Activated naive CD8-positive, alpha-beta T cell treated with anti-CD3 and anti-CD28 coated beads for 36 hours (primary cell): Measurements from ENCODE around the gene SERPINA1. TPM values are rescaled to one million over a fixed set of nuclear protein-coding genes. Genes with fewer than 3 reads are reported as not detected.

Experiments used
- DNase-seq: peaks from one replicate; pipeline ENCODE4 v3.0.0; 2021
- H3K27ac Mint-ChIP-seq: one replicate; pipeline ENCODE4 v1.8.0; 2022; ENCODE audit warnings: mild to moderate bottlenecking, moderate library complexity, mixed read lengths
- H3K27me3 Mint-ChIP-seq: one replicate; pipeline ENCODE4 v1.8.0; 2022; ENCODE audit warnings: mild to moderate bottlenecking, mixed read lengths
- H3K36me3 Mint-ChIP-seq: one replicate; pipeline ENCODE4 v1.8.0; 2021; ENCODE audit warnings: mild to moderate bottlenecking, mixed read lengths
- H3K4me1 Mint-ChIP-seq: one replicate; pipeline ENCODE4 v1.8.0; 2021; ENCODE audit warnings: mixed read lengths
- H3K4me3 Mint-ChIP-seq: one replicate; pipeline ENCODE4 v1.8.0; 2022; ENCODE audit warnings: mild to moderate bottlenecking, moderate library complexity, mixed read lengths
- H3K9me3 Mint-ChIP-seq: one replicate; pipeline ENCODE4 v1.8.0; 2022; ENCODE audit warnings: mixed read lengths
- total RNA-seq, 2 experiments: library from RNA; stranded (reverse); gene quantifications; one replicate each; pipeline ENCODE4 v1.2.3, GENCODE V29; 2021

SERPINA1 gene
- total RNA-seq, 2 experiments from 2014 or later, result 1.1 to 1.3 TPM

DNA sequence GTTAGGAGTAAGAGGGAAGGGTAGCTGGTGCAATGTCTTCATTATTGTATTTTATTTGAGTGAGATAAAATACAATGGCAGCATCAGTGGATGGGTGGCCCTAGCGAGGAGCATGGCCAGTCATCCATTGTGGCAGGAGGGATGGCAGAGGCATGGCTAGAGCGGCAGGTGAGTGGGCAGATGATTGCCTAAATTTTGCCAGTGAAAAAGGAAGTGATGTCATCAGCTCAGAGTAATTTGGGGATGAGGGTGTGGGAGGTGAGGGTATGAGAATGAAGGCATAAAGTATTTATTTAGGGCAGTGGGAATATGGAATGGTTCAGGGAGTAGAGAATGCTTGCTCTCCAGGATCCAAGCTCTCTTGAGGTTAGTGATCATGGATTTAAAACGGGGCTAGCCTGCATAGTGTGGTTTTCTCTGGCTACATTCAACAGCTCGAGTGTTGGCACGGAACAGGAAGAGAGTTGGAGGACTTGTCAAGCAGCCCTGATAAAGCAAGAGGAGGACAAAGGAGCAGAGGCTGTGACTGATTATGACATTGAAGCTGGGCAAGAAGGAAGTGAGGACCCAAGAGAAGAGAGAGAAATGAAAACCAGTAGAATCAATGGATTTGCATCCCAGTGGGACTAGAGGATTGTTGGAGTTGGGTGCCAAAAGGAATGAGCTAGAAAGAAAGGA lies 46.6 kb downstream of the SERPINA1 start:
- no peaks in the 10 kb centered on the region for H3K36me3 Mint-ChIP-seq
- no peak overlapping the region for H3K4me3 Mint-ChIP-seq
- H3K9me3 Mint-ChIP-seq, result no peaks in the 10 kb centered on the region
- H3K27ac Mint-ChIP-seq, result peak overlapping the region; percentile 1
- H3K27me3 Mint-ChIP-seq, result peaks cover 50% of the 10 kb centered on the region
- no peak for DNase-seq
- peaks cover 18% of the 10 kb centered on the region for H3K4me1 Mint-ChIP-seq

DNA sequence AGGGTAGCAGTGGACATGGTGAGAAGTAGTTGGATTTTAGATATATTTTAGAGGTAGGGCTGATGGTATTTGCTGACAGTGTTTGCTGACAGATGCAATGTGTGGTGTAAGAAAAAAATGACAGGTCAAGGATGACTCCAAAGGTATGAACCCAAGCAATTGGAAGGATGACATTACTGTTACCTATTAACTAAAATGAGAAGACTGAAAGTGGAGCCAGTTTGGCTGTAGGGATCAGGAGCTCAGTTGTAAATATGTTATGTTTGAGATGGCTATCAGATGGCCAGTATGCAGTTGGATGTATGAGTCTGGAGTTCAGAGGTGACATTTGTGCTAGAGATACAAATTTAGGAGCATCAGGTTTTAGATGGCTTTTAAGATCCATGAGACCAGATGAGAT lies 47.9 kb downstream of the SERPINA1 start:
- peaks cover 56% of the 10 kb centered on the region for H3K27me3 Mint-ChIP-seq
- H3K27ac Mint-ChIP-seq, result no peak overlapping the region
- H3K9me3 Mint-ChIP-seq, result no peaks in the 10 kb centered on the region

DNA sequence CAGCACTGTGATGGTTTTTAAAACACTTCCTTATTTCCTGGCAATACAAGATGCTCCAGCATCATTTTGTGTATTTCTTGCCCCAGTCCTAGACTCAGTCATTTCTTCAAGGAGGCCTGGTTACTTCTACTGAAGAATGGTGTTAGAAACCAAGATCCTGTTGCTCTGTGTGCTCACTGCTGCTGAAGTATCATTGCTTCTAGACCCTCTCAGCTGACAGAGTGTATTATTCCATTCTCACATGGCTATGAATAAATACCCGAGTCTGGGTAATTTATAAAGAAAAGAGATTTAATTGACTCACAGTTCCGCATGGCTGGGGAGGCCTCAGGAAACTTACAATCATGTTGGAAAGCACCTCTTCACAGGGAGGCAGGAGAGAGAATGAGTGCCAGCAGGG lies 50.4 kb downstream of the SERPINA1 start:
- Mint-ChIP-seq H3K4me1 (peaks cover 12% of the 10 kb centered on the region), H3K4me3 (no peak overlapping the region), H3K9me3 (no peaks in the 10 kb centered on the region), H3K36me3 (no peaks in the 10 kb centered on the region), H3K27me3 (peaks cover 61% of the 10 kb centered on the region), H3K27ac (no peak overlapping the region)
- DNase-seq, result no peak

More for the DNA sequence above, 47.9 kb downstream of the SERPINA1 start:
- Mint-ChIP-seq H3K4me3 (no peak overlapping the region), H3K4me1 (peaks cover 15% of the 10 kb centered on the region), H3K36me3 (no peaks in the 10 kb centered on the region)
- no peak for DNase-seq

DNA sequence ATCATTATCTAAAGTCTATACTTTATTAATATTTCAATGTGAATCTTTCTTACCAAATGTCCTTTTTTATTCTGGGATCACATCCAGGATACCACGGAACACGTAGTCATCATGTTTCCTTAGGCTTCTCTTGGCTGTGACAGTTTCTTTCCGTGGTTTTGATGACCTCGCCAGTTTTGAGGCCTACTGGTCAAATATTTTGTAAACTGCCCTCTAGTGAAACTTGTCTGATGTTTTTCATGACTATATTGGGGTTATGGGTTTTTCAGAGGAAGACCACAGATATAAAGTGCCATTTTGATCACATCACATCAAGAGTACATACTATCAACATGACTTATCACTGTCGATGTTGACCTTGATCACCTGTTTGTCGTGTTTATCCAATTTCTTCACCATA lies 51.1 kb downstream of the SERPINA1 start:
- H3K4me1 Mint-ChIP-seq, result peaks cover 11% of the 10 kb centered on the region
- H3K27ac Mint-ChIP-seq, result no peak overlapping the region
- H3K36me3 Mint-ChIP-seq, result no peaks in the 10 kb centered on the region
- no peaks in the 10 kb centered on the region for H3K9me3 Mint-ChIP-seq
- DNase-seq, result peak; percentile 7
- H3K4me3 Mint-ChIP-seq, result no peak overlapping the region
- H3K27me3 Mint-ChIP-seq, result peaks cover 60% of the 10 kb centered on the region

DNA sequence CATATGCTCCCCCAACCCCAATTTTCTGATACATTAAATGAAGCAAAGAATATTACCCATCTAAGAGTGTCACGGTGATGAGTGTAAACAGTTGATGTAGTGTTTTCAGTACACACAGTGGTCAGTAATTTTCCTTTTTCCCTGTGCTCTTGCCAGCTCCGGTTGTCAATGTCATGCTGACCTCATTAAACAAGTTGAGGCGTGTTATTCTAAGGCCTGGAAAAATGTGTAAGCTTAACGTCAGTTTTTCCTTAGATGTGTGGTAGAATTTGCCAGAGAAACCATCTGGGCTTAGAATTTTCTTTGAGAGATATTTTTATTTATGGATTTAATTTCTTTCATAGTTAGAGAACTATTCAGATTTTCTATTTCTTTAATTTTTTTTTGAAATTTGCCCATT lies 53.5 kb downstream of the SERPINA1 start:
- no peak overlapping the region for H3K27ac Mint-ChIP-seq
- no peak for DNase-seq
- H3K27me3 Mint-ChIP-seq, result peaks cover 40% of the 10 kb centered on the region
- H3K36me3 Mint-ChIP-seq, result no peaks in the 10 kb centered on the region
- peaks cover 3% of the 10 kb centered on the region for H3K4me1 Mint-ChIP-seq
- H3K4me3 Mint-ChIP-seq, result no peak overlapping the region
- no peaks in the 10 kb centered on the region for H3K9me3 Mint-ChIP-seq

DNA sequence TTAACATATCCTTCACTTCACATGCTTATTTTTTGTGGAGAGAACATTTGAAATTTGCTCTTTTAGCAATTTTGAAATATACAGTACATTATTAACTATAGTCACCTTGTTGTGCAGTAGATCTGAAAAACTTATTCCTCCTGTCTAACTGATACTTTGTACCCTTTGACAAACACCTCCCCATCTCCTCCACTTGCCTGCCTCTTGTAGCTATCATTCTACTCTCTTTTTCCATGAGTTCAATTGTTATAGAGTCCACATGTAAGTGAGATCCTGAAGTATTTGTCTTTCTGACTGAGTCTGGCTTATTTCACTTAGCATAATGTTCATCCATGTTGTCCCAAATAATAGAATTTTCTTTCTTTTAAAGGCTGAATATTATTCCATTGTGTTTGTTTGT lies 55.8 kb downstream of the SERPINA1 start:
- H3K9me3 Mint-ChIP-seq, result peaks cover 2% of the 10 kb centered on the region
- peaks cover 30% of the 10 kb centered on the region for H3K27me3 Mint-ChIP-seq
- no peak overlapping the region for H3K27ac Mint-ChIP-seq
- no peak for DNase-seq
- H3K4me3 Mint-ChIP-seq, result no peak overlapping the region
- H3K36me3 Mint-ChIP-seq, result no peaks in the 10 kb centered on the region
- peaks cover 3% of the 10 kb centered on the region for H3K4me1 Mint-ChIP-seq

DNA sequence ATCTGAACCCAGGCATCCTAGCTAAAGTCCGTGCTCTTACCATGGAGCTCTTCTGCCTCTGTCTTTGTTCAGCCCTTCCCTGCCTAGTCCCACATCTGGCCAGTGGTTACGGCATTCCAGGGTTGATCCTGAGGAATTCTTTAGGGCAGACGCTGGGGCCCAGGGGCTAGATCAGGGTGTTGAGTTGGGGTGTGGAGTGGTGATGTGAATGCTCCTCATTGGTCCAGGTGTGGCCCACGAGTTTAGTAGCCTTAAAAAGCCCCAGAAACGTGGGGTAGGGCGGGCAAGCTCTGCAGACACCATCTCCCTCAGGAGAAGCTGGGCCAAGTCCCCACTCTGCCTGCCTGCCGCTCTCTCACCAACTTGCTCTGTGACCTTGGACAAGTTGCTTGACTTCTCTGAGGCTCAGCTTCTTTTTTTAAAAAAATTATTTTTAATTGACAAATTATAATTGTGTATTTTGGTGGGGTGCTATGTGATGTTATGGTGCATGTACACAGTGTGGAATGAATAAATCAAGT lies 56.3 kb downstream of the SERPINA1 start:
- Mint-ChIP-seq H3K27me3 (peaks cover 30% of the 10 kb centered on the region), H3K36me3 (no peaks in the 10 kb centered on the region), H3K9me3 (peaks cover 2% of the 10 kb centered on the region), H3K4me3 (no peak overlapping the region), H3K27ac (no peak overlapping the region), H3K4me1 (no peaks in the 10 kb centered on the region)
- no peak for DNase-seq

DNA sequence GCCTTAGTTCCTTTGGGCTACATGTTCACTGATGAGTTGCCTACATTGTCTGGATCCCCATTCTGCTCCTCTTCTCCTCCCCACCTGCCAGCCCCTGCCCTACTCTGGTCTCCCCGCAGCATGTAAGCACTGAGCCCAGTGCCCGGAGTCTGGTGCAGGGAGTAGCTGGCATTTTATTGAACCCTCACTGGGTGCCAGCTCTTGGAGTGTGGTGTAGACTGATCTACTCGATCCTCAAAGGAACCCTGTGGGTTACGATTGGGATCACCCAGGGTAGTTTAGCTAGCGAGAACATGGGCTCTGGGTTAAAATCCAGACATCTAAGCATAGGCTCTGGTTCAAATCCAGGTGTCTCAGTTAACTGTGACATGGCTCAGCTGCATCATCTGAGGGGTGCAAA lies 56.9 kb downstream of the SERPINA1 start:
- Mint-ChIP-seq H3K27me3 (peaks cover 35% of the 10 kb centered on the region), H3K9me3 (peaks cover 2% of the 10 kb centered on the region), H3K36me3 (no peaks in the 10 kb centered on the region), H3K4me3 (no peak overlapping the region), H3K4me1 (no peaks in the 10 kb centered on the region), H3K27ac (no peak overlapping the region)
- no peak for DNase-seq

DNA sequence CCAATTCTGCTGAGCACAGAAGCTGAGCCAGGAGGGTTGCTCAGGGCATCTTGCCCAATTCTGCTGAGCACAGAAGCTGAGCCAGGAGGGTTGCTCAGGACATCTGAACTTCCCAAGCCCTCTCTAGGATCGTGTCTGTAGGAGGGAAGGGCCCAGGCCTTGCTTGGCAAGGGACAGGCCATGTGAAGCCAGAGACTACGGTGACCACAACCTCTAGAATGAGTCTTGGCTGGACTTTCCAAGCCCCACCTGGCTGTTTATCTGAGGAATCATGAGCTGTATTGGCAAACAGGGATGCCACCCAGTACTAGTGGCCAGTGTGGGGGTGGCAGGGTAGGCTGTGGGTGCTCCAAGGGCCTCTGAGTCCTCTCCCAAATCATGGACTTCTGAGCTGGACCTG lies 57.5 kb downstream of the SERPINA1 start:
- Mint-ChIP-seq H3K27ac (no peak overlapping the region), H3K4me3 (no peak overlapping the region)

DNA sequence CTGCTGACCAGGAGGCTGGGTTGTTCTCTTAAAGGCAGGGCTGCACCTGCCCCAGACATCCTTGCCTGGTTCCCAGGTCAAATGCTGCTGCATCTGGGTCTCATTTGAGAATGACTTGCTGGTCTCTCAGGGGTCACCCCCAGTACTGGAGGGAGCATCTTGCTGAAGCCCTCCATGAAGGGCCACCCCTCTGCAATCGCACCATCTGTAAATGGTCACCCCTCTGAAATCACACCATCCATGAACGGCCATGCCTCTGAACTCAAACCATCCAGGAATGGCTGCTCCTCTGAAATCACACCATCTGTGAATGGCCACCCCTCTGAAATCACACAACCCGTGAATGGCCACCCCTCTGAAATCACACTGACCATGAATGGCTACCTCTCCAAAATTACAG lies 58.0 kb downstream of the SERPINA1 start:
- Mint-ChIP-seq H3K36me3 (no peaks in the 10 kb centered on the region), H3K9me3 (peaks cover 2% of the 10 kb centered on the region), H3K4me1 (no peaks in the 10 kb centered on the region), H3K27ac (no peak overlapping the region), H3K27me3 (peaks cover 36% of the 10 kb centered on the region), H3K4me3 (no peak overlapping the region)
- no peak for DNase-seq

More for the DNA sequence above, 57.5 kb downstream of the SERPINA1 start:
- Mint-ChIP-seq H3K9me3 (peaks cover 2% of the 10 kb centered on the region), H3K36me3 (no peaks in the 10 kb centered on the region), H3K27me3 (peaks cover 35% of the 10 kb centered on the region), H3K4me1 (no peaks in the 10 kb centered on the region)
- DNase-seq, result no peak

DNA sequence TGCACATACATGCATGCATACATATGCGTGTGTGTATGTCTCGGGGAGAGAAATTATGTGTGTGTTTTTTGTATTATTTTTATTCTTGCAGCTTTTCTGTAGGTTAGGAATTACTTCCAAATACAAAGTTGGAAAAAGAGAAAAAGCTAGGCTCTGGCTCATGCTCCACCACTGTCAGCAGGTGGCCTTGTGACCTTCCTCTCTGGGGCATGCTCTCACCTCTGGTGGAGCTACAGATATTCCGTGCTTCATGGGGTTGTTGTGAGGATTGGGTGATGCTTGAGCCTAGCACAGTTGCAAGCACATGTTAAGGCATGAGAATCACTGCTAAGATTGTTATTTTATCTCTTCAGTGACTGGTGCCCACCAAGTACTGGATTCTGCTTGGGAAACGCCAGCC lies 58.5 kb downstream of the SERPINA1 start:
- Mint-ChIP-seq H3K4me3 (no peak overlapping the region), H3K27me3 (peaks cover 32% of the 10 kb centered on the region), H3K36me3 (no peaks in the 10 kb centered on the region), H3K9me3 (peaks cover 2% of the 10 kb centered on the region), H3K27ac (no peak overlapping the region), H3K4me1 (no peaks in the 10 kb centered on the region)
- DNase-seq, result no peak

DNA sequence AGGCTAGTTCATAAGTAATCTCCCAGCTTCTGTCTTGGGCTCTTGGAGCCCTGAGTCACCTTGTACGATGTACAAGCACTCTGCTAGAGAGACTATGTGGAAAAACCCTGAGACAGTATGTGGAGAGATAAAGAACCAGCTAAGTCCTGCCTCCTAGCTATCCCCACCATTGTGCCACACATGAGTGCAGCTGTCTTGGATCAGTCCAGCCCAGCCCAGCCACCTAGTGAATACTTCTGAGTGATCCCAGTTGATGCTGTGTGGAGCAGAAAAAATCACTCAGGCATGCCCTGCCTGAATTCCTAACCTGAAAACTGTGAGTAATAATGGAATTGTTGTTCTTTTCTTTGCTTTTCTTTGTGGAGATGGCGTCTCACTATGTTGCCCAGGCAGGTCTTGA lies 60.2 kb downstream of the SERPINA1 start:
- no peaks in the 10 kb centered on the region for H3K36me3 Mint-ChIP-seq
- no peak overlapping the region for H3K4me3 Mint-ChIP-seq
- DNase-seq, result no peak
- H3K4me1 Mint-ChIP-seq, result no peaks in the 10 kb centered on the region
- H3K27ac Mint-ChIP-seq, result no peak overlapping the region
- H3K27me3 Mint-ChIP-seq, result peaks cover 21% of the 10 kb centered on the region
- H3K9me3 Mint-ChIP-seq, result peaks cover 2% of the 10 kb centered on the region

Other genes starting within 250 kb of the SERPINA1 start
- 1 to 10 TPM; 1.4 to 2.0 TPM for gene PPP4R4, start 214.3 kb downstream of the SERPINA1 start, total RNA-seq
- not detected for gene SERPINA10, start 95.3 kb downstream of the SERPINA1 start, total RNA-seq
- gene SERPINA6, start 65.3 kb downstream of the SERPINA1 start, total RNA-seq, result not detected
- not detected for gene SERPINA2, start 21.9 kb downstream of the SERPINA1 start, total RNA-seq
- not detected for gene SERPINA11, start 64.2 kb upstream of the SERPINA1 start, total RNA-seq
- not detected for gene SERPINA9, start 87.6 kb upstream of the SERPINA1 start, total RNA-seq
- not detected for gene SERPINA12, start 120.9 kb upstream of the SERPINA1 start, total RNA-seq
- gene SERPINA4, start 172.8 kb upstream of the SERPINA1 start, total RNA-seq, result not detected
- gene SERPINA5, start 192.8 kb upstream of the SERPINA1 start, total RNA-seq, result not detected
- not detected for gene SERPINA3, start 223.8 kb upstream of the SERPINA1 start, total RNA-seq